BLaER1 treated with 17β-estradiol and CSF1 and Interleukin-3, amounts not matched to agents 10 nM and 100 nM (cell line): Measurements from ENCODE around the gene TIMM10.

Source experiments
- H3K27ac ChIP-seq, 11 experiments: shearing (Covaris generic); formaldehyde crosslinking; 2 replicates each; pipeline ENCODE4 v1.8.1; 2022
- H3K27me3 ChIP-seq, 11 experiments: shearing (Covaris generic); formaldehyde crosslinking; 2 replicates each; pipeline ENCODE4 v1.8.1; 2022
- H3K36me3 ChIP-seq, 11 experiments: shearing (Covaris generic); formaldehyde crosslinking; 2 replicates each; pipeline ENCODE4 v1.8.1; 2022
- H3K4me1 ChIP-seq, 10 experiments: shearing (Covaris generic); formaldehyde crosslinking; 2 replicates each; pipeline ENCODE4 v1.8.1; 2022
- H3K4me2 ChIP-seq, 11 experiments: shearing (Covaris generic); formaldehyde crosslinking; 2 replicates each; pipeline ENCODE4 v1.8.1; 2022
- H3K4me3 ChIP-seq, 10 experiments: shearing (Covaris generic); formaldehyde crosslinking; 2 replicates each; pipeline ENCODE4 v1.8.1; 2022
- H3K9ac ChIP-seq, 11 experiments: shearing (Covaris generic); formaldehyde crosslinking; 2 replicates each; pipeline ENCODE4 v1.8.1; 2022
- H3K9me3 ChIP-seq, 11 experiments: shearing (Covaris generic); formaldehyde crosslinking; replicated peaks in 1 of 11; 2 replicates each; pipeline ENCODE4 v1.8.1; 2022
- H4K20me1 ChIP-seq, 11 experiments: shearing (Covaris generic); formaldehyde crosslinking; 2 replicates each; pipeline ENCODE4 v1.8.1; 2022
- Cebpa-rat ChIP-seq, 11 experiments: shearing (Covaris generic); IDR thresholded peaks; 2 replicates each; pipeline ENCODE4 v1.8.1; 2022

The TIMM10 gene

GRCh38 chr11:57481315-57481714 lies 49.2 kb downstream of the TIMM10 start:
- H3K9ac ChIP-seq, result peak overlapping the region in 3 of 11 experiments; percentile 79 to 86 (median 81); a peak in 5 of 22 replicates
- peak overlapping the region in 10 of 11 experiments; percentile 83 to 99 (median 97); a peak in 18 of 22 replicates for H3K4me2 ChIP-seq
- peaks cover 0 to 18% (median 0%) of the 10 kb centered on the region in 11 experiments; a peak in 6 of 22 replicates for H3K27me3 ChIP-seq
- TF ChIP-seq Cebpa-rat (IDR thresholded peaks at IDR 0.05), result no peak
- H3K36me3 ChIP-seq, result peaks cover 0 to 16% (median 15%) of the 10 kb centered on the region in 11 experiments; a peak in 13 of 22 replicates
- no peaks in the 10 kb centered on the region for H3K9me3 ChIP-seq
- peak overlapping the region in 1 of 10 experiments; percentile 65; a peak in 3 of 20 replicates for H3K4me3 ChIP-seq
- peak overlapping the region in 6 of 11 experiments; percentile 82 to 94 (median 90); a peak in 9 of 22 replicates for H3K27ac ChIP-seq
- peaks cover 40 to 98% (median 91%) of the 10 kb centered on the region in 10 experiments for H3K4me1 ChIP-seq
- H4K20me1 ChIP-seq, result peaks cover 0 to 12% (median 0%) of the 10 kb centered on the region in 11 experiments; a peak in 3 of 22 replicates

- Histone ChIP-seq H3K4me3 (no peak overlapping the region), H3K4me1 (peaks cover 41 to 98% (median 91%) of the 10 kb centered on the region in 10 experiments), H3K4me2 (peak overlapping the region in 8 of 11 experiments; percentile 10 to 96 (median 57); a peak in 12 of 22 replicates), H3K36me3 (peaks cover 0 to 9% (median 8%) of the 10 kb centered on the region in 11 experiments; a peak in 12 of 22 replicates), H3K9me3 (no peaks in the 10 kb centered on the region), H3K9ac (no peak overlapping the region), H3K27ac (peak overlapping the region in 2 of 11 experiments; percentile 57 to 64; a peak in 5 of 22 replicates), H3K27me3 (peaks cover 0 to 21% (median 3%) of the 10 kb centered on the region in 11 experiments; a peak in 6 of 22 replicates), H4K20me1 (peaks cover 0 to 12% (median 0%) of the 10 kb centered on the region in 11 experiments; a peak in 3 of 22 replicates)
- TF ChIP-seq Cebpa-rat (IDR thresholded peaks at IDR 0.05), result no peak
These were observed 50.0 kb downstream of the TIMM10 start for GRCh38 chr11:57480409-57481137.

DNA sequence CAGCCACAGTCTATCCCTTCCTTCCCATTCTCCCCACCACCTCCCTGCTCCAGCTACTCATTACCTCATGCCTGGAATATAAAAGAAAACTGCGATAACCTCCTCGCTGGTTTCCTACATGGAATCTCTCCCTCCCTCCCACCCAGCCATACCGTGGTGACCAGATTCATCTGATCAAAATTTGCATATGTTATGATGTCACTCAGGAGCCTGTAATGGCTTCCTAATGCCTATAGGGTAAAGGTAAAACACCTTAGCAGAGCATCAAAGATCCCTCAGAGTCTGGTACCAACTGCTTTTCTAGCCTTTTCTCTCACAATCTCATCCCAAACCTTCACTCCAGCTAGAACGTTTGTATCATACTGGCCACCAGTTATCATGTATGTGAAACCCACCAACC lies 50.6 kb downstream of the TIMM10 start:
- no peak for TF ChIP-seq Cebpa-rat (IDR thresholded peaks at IDR 0.05)
- Histone ChIP-seq H3K9ac (no peak overlapping the region), H3K9me3 (no peaks in the 10 kb centered on the region), H3K27me3 (peaks cover 0 to 21% (median 3%) of the 10 kb centered on the region in 11 experiments; a peak in 6 of 22 replicates), H3K4me1 (peaks cover 41 to 98% (median 91%) of the 10 kb centered on the region in 10 experiments), H3K4me2 (peak overlapping the region in 8 of 11 experiments; percentile 10 to 98 (median 53); a peak in 9 of 22 replicates), H3K36me3 (peaks cover 0 to 3% (median 2%) of the 10 kb centered on the region in 11 experiments; a peak in 9 of 22 replicates), H3K4me3 (no peak overlapping the region), H4K20me1 (peaks cover 0 to 8% (median 0%) of the 10 kb centered on the region in 11 experiments; a peak in 3 of 22 replicates), H3K27ac (no peak overlapping the region)

DNA sequence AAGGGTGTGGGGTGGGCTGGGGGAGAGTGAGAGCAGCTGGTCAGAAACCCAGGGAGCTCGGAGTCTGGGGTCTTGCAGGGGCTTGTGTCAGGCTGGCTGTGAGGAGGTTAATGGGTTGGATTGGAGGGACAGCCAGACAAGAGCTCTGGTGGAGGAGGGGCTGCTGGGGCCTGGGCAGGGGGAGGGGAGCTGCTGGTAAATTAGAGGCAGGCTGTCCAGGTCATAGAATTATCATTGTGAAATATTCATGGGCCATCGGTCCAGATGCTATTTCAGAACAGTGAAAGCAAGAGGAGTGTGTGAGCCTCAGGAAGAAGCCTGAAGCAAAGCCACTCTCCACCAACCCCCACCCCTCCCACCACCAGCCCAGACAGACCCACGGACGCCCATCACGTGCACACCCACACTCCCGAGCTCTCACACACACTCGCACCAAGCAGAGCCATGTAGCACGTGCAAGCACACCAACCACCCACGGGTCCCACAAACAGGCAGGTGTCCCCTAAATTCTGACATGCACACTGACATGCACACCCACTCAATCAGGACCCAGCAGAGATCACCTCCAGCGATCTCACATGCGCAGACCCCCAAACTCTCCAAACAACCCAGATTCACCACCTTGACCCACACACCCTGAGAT lies 51.4 kb downstream of the TIMM10 start:
- peaks cover 0 to 21% (median 3%) of the 10 kb centered on the region in 11 experiments; a peak in 6 of 22 replicates for H3K27me3 ChIP-seq
- H3K27ac ChIP-seq, result no peak overlapping the region; a peak in 1 of 22 replicates
- H3K9ac ChIP-seq, result no peak overlapping the region; a peak in 1 of 22 replicates
- no peak for TF ChIP-seq Cebpa-rat (IDR thresholded peaks at IDR 0.05)
- H3K4me3 ChIP-seq, result no peak overlapping the region
- no peaks in the 10 kb centered on the region for H3K9me3 ChIP-seq
- H3K36me3 ChIP-seq, result no peaks in the 10 kb centered on the region; a peak in 1 of 22 replicates
- H4K20me1 ChIP-seq, result peaks cover 0 to 2% (median 0%) of the 10 kb centered on the region in 11 experiments; a peak in 2 of 22 replicates
- peak overlapping the region in 8 of 11 experiments; percentile 14 to 98 (median 36); a peak in 14 of 22 replicates for H3K4me2 ChIP-seq
- peaks cover 41 to 98% (median 91%) of the 10 kb centered on the region in 10 experiments for H3K4me1 ChIP-seq
